OCI-LY7 (cell line): ENCODE results near the gene PIEZO2.

Experiments
- CTCF ChIP-seq: fragments of 200-600 bp; sonication (generic); conservative IDR thresholded peaks from 2 replicates; pipeline ENCODE4 v1.5.1; 2014; ENCODE audit warnings: mild to moderate bottlenecking, antibody characterized with exemption, low read length, moderate library complexity, mixed read lengths
- EZH2phosphoT487 ChIP-seq: fragments of 200-600 bp; sonication (generic); IDR thresholded peaks from 2 replicates; pipeline ENCODE4 v1.6.1; 2018; ENCODE audit warnings: low read depth, borderline replicate concordance, mild to moderate bottlenecking, mixed run types, antibody characterized with exemption, low read length, moderate library complexity, mixed read lengths

- no peak for TF ChIP-seq CTCF
- no peak for TF ChIP-seq EZH2phosphoT487
These were observed 213.0 kb downstream of the PIEZO2 start for GRCh38 chr18:10936176-10937053.
